GM21528 (cell line): ENCODE results near the gene PAEP.

ENCODE experiments used
- ATAC-seq: cut with Tn5 transposase; IDR thresholded peaks from one replicate; pipeline ENCODE4 v1.9.1; 2021; ENCODE audit warnings: mild to moderate bottlenecking, moderate library complexity; ENCODE audit not compliant: unreplicated experiment, low FRiP score

Gene PAEP

GRCh38 chr9:135574331-135574730, 12.8 kb downstream of the PAEP start:
- ATAC-seq: no peak

DNA sequence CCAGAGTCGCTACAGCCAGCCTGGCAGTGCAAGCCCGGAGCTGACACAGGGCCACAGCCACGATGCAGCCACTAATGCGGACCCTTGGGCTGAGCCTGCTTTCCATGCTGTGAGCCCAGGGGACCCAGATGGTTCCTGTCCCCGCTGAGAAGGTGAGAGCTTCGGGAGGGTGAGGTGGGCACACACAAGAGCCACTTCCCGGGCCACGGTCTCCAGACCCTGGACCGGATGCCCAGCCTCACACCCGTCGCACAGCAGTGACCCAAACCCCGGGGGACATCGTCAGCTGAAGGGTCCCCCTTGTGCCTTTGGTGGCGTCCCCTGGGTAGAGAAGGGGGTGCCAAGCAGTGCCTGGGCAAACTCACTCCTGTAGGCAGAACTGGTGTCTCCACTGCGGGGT, 13.4 kb downstream of the PAEP start:
- ATAC-seq: no peak

- ATAC-seq: no peak
These were observed 14.6 kb downstream of the PAEP start for GRCh38 chr9:135575995-135576631.

DNA sequence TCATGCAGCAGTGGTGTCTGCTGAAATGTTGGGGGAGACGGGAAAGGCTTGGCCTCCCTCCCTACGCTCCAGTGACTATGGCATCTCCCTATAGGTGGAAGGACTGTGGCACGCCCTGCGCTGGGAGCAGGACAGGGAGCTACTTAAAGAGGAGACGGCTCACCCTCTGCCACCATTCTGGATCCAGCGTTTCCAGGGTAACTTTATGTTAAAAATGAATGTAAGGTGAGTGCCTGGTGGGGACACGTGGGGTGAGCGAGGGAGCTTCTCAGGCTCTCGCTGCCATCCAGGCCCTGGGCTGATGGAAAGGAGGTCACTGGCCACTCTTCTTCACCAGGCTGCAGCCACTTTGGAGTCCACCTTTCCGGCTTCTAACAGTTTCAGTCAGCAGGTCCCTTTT, 15.7 kb downstream of the PAEP start:
- ATAC-seq: no peak

DNA sequence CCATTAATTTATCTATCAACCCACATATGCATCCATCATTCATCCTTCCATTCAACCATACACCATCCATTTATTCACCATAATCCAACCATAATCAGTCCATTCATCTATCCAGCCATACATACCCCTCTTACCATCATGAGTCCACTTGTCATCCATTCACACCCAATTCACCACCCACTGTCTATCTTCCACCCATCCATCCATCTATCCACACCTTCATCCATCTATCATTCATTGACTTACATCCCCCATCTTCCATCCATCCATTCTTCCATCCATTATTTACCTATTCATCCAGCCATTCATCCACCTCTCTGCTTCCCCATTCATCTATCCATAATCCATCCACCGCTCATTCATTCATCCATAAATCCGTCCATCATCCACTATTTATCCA, 17.8 kb downstream of the PAEP start:
- no peak for ATAC-seq

GRCh38 chr9:135579889-135580660, 18.5 kb downstream of the PAEP start:
- no peak for ATAC-seq

DNA sequence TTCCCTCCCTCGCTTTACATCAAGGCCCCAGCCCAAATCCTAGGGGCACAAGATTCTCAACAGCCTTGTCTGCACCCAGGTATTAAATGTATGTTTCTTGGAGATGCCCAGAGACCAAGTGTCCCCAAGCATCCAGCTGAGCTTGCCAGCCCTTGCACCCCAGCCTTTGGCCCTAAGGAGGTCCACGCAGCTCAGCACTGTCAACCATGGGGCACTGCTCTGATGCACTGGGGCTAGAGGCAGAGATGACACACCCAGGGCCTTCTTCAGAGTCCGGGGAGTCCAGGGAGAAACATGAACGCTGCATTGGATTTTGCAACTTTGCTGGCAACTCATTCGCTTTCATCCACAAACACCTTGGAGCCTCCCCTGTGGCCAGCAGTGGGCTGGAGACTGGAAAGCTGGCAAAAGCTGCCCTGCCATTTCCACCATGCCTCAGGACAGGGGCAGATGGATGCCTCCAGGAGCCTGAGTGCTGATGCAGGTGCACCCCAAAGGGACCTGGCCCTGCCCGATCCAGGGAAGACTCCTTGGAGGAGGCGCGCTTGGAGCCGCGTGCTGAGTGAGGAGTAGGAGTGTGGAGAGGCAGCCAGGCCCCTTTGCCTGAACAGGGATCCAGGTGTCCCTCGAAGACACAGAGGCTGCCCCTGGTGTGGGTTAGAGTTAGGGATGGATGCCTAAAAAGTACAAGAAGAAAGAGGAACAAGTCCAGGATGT, 19.3 kb downstream of the PAEP start:
- ATAC-seq: no peak

- ATAC-seq: no peak
These were observed 20.3 kb downstream of the PAEP start for GRCh38 chr9:135581636-135582426.

- no peak for ATAC-seq
These were observed 21.0 kb downstream of the PAEP start for GRCh38 chr9:135582541-135582940.

- ATAC-seq: no peak
These were observed 21.6 kb downstream of the PAEP start for GRCh38 chr9:135582966-135583687.

DNA sequence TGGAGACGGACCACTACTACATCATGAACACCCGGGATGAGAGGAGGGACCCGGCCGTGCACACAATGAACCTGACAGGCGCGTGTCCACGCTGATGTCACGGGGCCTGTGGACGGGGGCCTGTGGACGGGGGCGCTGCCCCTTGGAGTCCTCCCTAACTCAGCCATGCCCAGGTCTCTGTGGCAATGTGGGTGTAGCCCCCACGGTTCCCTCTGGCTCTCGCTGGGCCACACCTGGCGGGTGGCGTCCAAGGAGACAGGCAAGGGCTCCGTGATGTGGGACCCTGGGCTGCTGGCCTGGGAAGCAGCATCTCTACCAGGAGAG, 22.1 kb downstream of the PAEP start:
- ATAC-seq: no peak

GRCh38 chr9:135584371-135584770, 22.8 kb downstream of the PAEP start:
- ATAC-seq: no peak

GRCh38 chr9:135584934-135585333, 23.4 kb downstream of the PAEP start:
- no peak for ATAC-seq

DNA sequence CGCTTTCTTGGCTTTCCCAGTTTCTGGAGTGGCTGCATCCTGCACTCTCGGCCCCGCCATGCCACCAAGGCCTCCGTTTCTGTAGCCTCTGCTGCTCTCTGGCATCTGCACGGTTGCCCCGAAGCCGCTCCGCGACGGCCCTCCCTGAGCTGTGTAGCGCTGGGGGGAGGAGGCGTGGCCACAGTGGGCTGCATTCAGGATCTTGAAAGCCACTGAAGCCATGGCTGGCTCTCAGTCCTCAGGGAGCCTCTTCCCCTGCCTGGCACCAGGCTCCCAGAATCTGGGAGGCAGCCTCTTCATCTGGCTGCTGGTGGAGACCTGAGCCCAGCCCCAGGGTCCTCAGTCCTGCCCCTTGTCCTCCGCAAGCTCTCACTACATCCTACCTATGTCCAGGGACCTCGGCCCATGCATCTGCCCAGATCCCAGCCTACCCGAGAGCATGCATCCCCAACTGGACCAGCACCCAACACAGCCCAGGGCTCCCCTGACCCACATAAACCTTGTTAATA, 25.1 kb downstream of the PAEP start:
- ATAC-seq: no peak

DNA sequence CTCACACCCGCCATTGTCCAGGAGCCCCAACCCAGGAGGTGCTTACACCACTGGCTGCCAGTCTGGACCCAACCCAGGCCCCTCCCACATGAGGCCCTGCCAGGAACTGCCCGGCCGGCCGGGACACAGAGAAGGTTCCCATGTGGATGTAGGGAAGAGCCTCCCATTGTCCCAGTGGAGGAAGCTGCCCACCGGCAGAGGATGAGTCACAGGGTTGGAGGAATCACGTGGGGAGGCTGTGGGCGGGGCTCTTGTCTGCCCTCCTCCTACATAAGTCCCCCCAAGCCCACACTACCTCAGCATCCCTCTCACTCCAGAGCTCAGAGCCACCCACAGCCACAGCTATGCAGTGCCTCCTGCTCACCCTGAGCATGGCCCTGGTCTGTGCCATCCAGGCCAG, 26.1 kb downstream of the PAEP start:
- no peak for ATAC-seq

GRCh38 chr9:135588371-135588770, 26.8 kb downstream of the PAEP start:
- ATAC-seq: no peak

GRCh38 chr9:135588886-135589595, 27.5 kb downstream of the PAEP start:
- no peak for ATAC-seq

GRCh38 chr9:135589596-135590485, 28.3 kb downstream of the PAEP start:
- ATAC-seq: no peak
